ENCODE measurements around the gene SON.
"Not testable (repeated sequence)": the region's sequence is repeated elsewhere in the genome, so short reads cannot be mapped to it uniquely, and the experiment has no call there.

SON gene

GRCh38 chr21:33542640-33543504 is at the start of gene SON:
SON (plus strand) TSS chr21:33543038; CDS start chr21:33543093, 55 bp downstream.
- DNase-seq: peak; percentile 99

GRCh38 chr21:33493756-33494155 is 49.1 kb upstream of the SON start:
- no peak for DNase-seq

GRCh38 chr21:33495743-33496142 is 47.1 kb upstream of the SON start:
- no peak for DNase-seq

GRCh38 chr21:33496345-33496744 is 46.5 kb upstream of the SON start:
- DNase-seq: no peak

- DNase-seq: no peak
These were observed 37.0 kb upstream of the SON start for GRCh38 chr21:33505833-33506232.

GRCh38 chr21:33507003-33507402 is 35.8 kb upstream of the SON start:
- DNase-seq: not testable (repeated sequence)

GRCh38 chr21:33510826-33511225 is 32.0 kb upstream of the SON start:
- DNase-seq: no peak

GRCh38 chr21:33511639-33512038 is 31.2 kb upstream of the SON start:
- no peak for DNase-seq

- no peak for DNase-seq
These were observed 30.4 kb upstream of the SON start for GRCh38 chr21:33512481-33512880.

- no peak for DNase-seq
These were observed 28.6 kb upstream of the SON start for GRCh38 chr21:33514229-33514628.

- no peak for DNase-seq
These were observed 23.9 kb upstream of the SON start for GRCh38 chr21:33518899-33519298.

GRCh38 chr21:33522297-33522952 is 20.4 kb upstream of the SON start:
- DNase-seq: no peak

- no peak for DNase-seq
These were observed 19.9 kb upstream of the SON start for GRCh38 chr21:33522953-33523349.

GRCh38 chr21:33531007-33531406 is 11.8 kb upstream of the SON start:
- no peak for DNase-seq

- no peak for DNase-seq
These were observed 5.6 kb upstream of the SON start for GRCh38 chr21:33537212-33537611.

GRCh38 chr21:33539616-33540015 is 3.2 kb upstream of the SON start:
- no peak for DNase-seq

- DNase-seq: no peak
These were observed 2.1 kb upstream of the SON start for GRCh38 chr21:33540711-33541104.

- no peak for DNase-seq
These were observed 1.6 kb upstream of the SON start for GRCh38 chr21:33541105-33541711.

GRCh38 chr21:33541756-33542639 is 840 bp upstream of the SON start, which contains the start of gene GART:
GART (minus strand) TSS chr21:33542117; CDS start chr21:33539315, 2,802 bp downstream.
- DNase-seq: peak; percentile 54

- peak; percentile 61 for DNase-seq
These were observed 779 bp downstream of the SON start for GRCh38 chr21:33543505-33544129.

GRCh38 chr21:33544451-33545195 is 1.8 kb downstream of the SON start:
- DNase-seq: no peak

GRCh38 chr21:33546086-33546485 is 3.2 kb downstream of the SON start:
- no peak for DNase-seq

Measured in kidney glomerular epithelial cell (primary cell).